A549 (cell line): ENCODE measurements around the gene IER5L. TPM values are rescaled to one million over a fixed set of nuclear protein-coding genes. Genes with fewer than 3 reads are reported as not detected.
A peak's percentile ranks its signal among the peaks of the same experiment; 100 is the strongest.

Source experiments
- ATAC-seq, 2 experiments: fragments of 200-7000 bp in 1 of 2; fragments of >200 bp in 1 of 2; cut with Nextera tagmentation in 1 of 2; cut with Tn5 transposase in 1 of 2; 3 replicates each; pipeline versions ENCODE4 v1.8.0 to v1.9.1; 2018 to 2020; ENCODE audit warnings: mild to moderate bottlenecking in 1 of 2, moderate library complexity in 1 of 2
- CTCF ChIA-PET: fragments of 300-600 bp; sonication (Branson Sonifier 250); formaldehyde crosslinking; extraction: SDS; loops from one replicate; lab custom pipeline; 2021; ENCODE audit warnings: antibody characterized with exemption, inconsistent platforms; lab: Yijun Ruan, JAX
- POLR2A ChIA-PET: fragments of 350-600 bp; formaldehyde crosslinking; extraction: SDS; loops from one replicate; lab custom pipeline; 2021; ENCODE audit warnings: antibody characterized with exemption, inconsistent platforms; lab: Yijun Ruan, JAX
- DNase-seq, 2 experiments: peaks; one replicate each; pipeline versions ENCODE4 v3.0.0 to v3.0.0-alpha.2; 2011 to 2016; ENCODE audit warnings: low read depth in 1 of 2, low spot score in 1 of 2
- FAIRE-seq: peaks from 2 replicates; lab custom pipeline; 2011; peaks lifted over from hg19 to GRCh38; lab: Jason Lieb, UNC
- H3K27ac ChIP-seq, 2 experiments: fragments of >200 bp; sonication (Bioruptor Twin); formaldehyde crosslinking; 3 replicates each; pipeline ENCODE4 v1.5.1; 2016 to 2017
- H3K4me1 ChIP-seq: fragments of >200 bp; sonication (Bioruptor Twin); formaldehyde crosslinking; 3 replicates; pipeline ENCODE4 v1.6.1; 2016
- H3K4me2 ChIP-seq: fragments of >200 bp; sonication (Bioruptor Twin); formaldehyde crosslinking; 3 replicates; pipeline ENCODE4 v1.6.1; 2016
- H3K4me3 ChIP-seq: fragments of >200 bp; sonication (Bioruptor Twin); formaldehyde crosslinking; 3 replicates; pipeline ENCODE4 v1.5.1; 2016
- H3K9me3 ChIP-seq: fragments of >200 bp; sonication (Bioruptor Twin); formaldehyde crosslinking; 3 replicates; pipeline ENCODE4 v1.6.1; 2016
- BCL3 ChIP-seq: fragments of >200 bp; sonication (Bioruptor Twin); formaldehyde crosslinking; IDR thresholded peaks from 3 replicates; pipeline ENCODE4 v1.6.1; 2016
- E2F6 ChIP-seq: IDR thresholded peaks from 2 replicates; pipeline ENCODE4 v1.6.1; 2012; ENCODE audit warnings: low read depth, borderline replicate concordance
- FOXS1 ChIP-seq: fragments of 250-450 bp; sonication (Bioruptor Pico); IDR thresholded peaks from 2 replicates; pipeline ENCODE4 v1.5.0; 2020; ENCODE audit warnings: mild to moderate bottlenecking, moderate library complexity
- GATA3 ChIP-seq: IDR thresholded peaks from 2 replicates; pipeline ENCODE4 v1.6.1; 2012; ENCODE audit warnings: borderline replicate concordance
- HOXB5 ChIP-seq: fragments of 250-450 bp; sonication (Bioruptor Pico); IDR thresholded peaks from 2 replicates; pipeline ENCODE4 v1.5.0; 2020; ENCODE audit warnings: mild to moderate bottlenecking, moderate library complexity
- MAFK ChIP-seq: fragments of 450-650 bp; IDR thresholded peaks from 2 replicates; pipeline ENCODE4 v1.6.1; 2014; ENCODE audit not compliant: partially characterized antibody
- NFE2L2 ChIP-seq: fragments of 150-350 bp; conservative IDR thresholded peaks from 2 replicates; pipeline ENCODE4 v1.6.1; 2014; ENCODE audit warnings: low read length
- NR3C1 ChIP-seq: fragments of >200 bp; sonication (Bioruptor Twin); formaldehyde crosslinking; IDR thresholded peaks from 3 replicates; pipeline ENCODE4 v1.6.1; 2017
- RARB ChIP-seq: fragments of 250-450 bp; sonication (Bioruptor Pico); IDR thresholded peaks from 2 replicates; pipeline ENCODE4 v1.8.0; 2021; ENCODE audit warnings: mild to moderate bottlenecking, moderate library complexity
- RCOR1 ChIP-seq: fragments of 150-350 bp; IDR thresholded peaks from 2 replicates; pipeline ENCODE4 v1.6.1; 2014; ENCODE audit warnings: antibody characterized with exemption, low read length, low read depth
- SMC3 ChIP-seq: fragments of >200 bp; sonication (Bioruptor Twin); formaldehyde crosslinking; IDR thresholded peaks from 3 replicates; pipeline ENCODE4 v1.6.1; 2018; ENCODE audit warnings: inconsistent platforms
- USF2 ChIP-seq: fragments of 450-650 bp; IDR thresholded peaks from 2 replicates; pipeline ENCODE4 v1.6.1; 2014; ENCODE audit warnings: antibody characterized with exemption
- ZNF302 ChIP-seq: fragments of 250-450 bp; sonication (Bioruptor Pico); IDR thresholded peaks from 2 replicates; pipeline ENCODE4 v1.9.0; 2021; ENCODE audit warnings: inconsistent platforms, mild to moderate bottlenecking, moderate library complexity
- ZSCAN20 ChIP-seq: fragments of 250-450 bp; sonication (Bioruptor Pico); IDR thresholded peaks from 2 replicates; pipeline ENCODE4 v1.8.0; 2022; ENCODE audit warnings: mild to moderate bottlenecking, moderate library complexity
- WGBS: methylation state at CpG from one replicate; pipeline ENCODE4 v1.1.6; 2017; ENCODE audit errors: missing lambda C conversion rate; 5-methylcytosine and 5-hydroxymethylcytosine counted together
- polyA plus RNA-seq, 4 experiments: library from polyadenylated mRNA; depleted of rRNA in 3 of 4; stranded (reverse); fragments of >200 nt; fragmentation: RNase III in 1 of 4; extraction: RNeasy Plus Mini Kit Qiagen cat#74134 plus additional on column Dnase treatment in 1 of 4; gene quantifications; 2 replicates in 3 of 4; 3 replicates in 1 of 4; pipeline ENCODE4 v1.2.3, GENCODE V29; 2011 to 2017
- TF ChIP-seq, protein P1 (sequence below): fragments of 250-450 bp; sonication (Bioruptor Pico); IDR thresholded peaks from 2 replicates; pipeline ENCODE4 v1.5.0; 2021; ENCODE audit warnings: mild to moderate bottlenecking, moderate library complexity, borderline replicate concordance

The IER5L gene
- polyA plus RNA-seq, 2 of the 4 experiments (the other 2 are of a cell fraction) = 25.1 to 67.5 TPM

GRCh38 chr9:129139233-129139992 is 38.6 kb downstream of the IER5L start (continued):
- TF ChIP-seq E2F6 (no peak; the same call in 1 of the 2 replicates), RCOR1 (no peak)

DNA sequence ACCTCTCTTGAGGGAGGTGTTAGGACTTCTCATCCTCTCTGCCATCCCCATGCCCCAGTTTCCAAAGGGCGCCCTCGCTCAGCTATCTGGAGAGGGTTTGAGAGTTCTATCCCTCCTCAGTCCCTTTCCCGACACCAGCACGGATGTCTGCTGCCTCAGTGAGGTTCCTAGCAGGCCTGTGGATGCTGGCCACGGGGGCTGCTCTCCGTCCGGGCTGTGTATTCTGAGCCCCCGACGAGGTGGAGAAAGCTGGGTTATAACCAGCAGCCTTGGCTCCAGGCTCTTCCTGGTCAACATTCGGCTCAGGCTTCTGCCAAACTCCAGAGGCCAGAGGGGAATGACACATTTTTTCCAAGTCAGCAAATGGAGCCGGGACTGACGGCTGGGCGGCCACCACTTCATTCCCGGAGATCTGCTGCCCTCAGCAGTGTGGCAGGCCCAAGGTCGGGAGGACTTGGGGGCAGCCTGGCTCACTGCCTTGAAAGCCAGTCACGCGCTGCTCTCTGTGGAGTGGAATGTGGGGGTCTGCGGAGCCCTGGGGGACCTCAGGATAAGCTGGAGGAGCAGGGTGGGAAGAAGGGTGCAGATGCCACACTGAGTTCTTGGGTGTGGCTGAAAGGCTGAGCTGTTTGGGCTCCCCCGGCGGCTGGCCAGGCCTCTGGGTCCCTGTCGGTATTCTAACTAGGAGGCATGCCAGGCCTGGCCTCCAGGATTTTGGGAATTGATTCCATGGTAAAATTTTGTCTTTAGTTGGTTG is 39.4 kb downstream of the IER5L start:
- Histone ChIP-seq H3K27ac (peak overlapping the region; percentile 99), H3K4me1 (peaks cover 52% of the 10 kb centered on the region), H3K4me3 (no peak overlapping the region), H3K4me2 (peak overlapping the region; percentile 91), H3K9me3 (no peaks in the 10 kb centered on the region)
- ATAC-seq (peak in 1 of 2 experiments; percentile 30; a peak in 3 of 6 replicates), FAIRE-seq (no peak), DNase-seq (no peak)
- 56% methylated on average over 20 of the region's 21 CpGs for WGBS
- TF ChIP-seq MAFK = peak; percentile 66
- TF ChIP-seq FOXS1 (CRISPR knock-in tag) = no peak
- POLR2A ChIA-PET = interaction anchor here (0.9 to 3.5 kb wide), 10 partner anchors 13 to 499 kb away, joined by 3 to 44 read pairs (median 6); partner anchors contain the start of genes C9orf50 and IER5L
- CTCF ChIA-PET = interaction anchor here (0.6 to 28.1 kb wide), 63 partner anchors 10 to 653 kb away, joined by 3 to 1029 read pairs (median 4); partner anchors contain the start of genes ASB6, C9orf50, IER5L and NTMT1

- Histone ChIP-seq H3K4me3 (no peak overlapping the region), H3K4me1 (peaks cover 49% of the 10 kb centered on the region)
- no peak for ATAC-seq
Measured at GRCh38 chr9:129138144-129138462, 40.0 kb downstream of the IER5L start.

More at GRCh38 chr9:129138144-129138462, 40.0 kb downstream of the IER5L start:
- DNase-seq = no peak
- CTCF ChIA-PET = interaction anchor here (0.8 to 28.1 kb wide), 23 partner anchors 10 to 652 kb away, joined by 3 to 1029 read pairs (median 5); partner anchors contain the start of genes ASB6, C9orf50, IER5L and NTMT1
- POLR2A ChIA-PET = interaction anchor here (1.3 to 3.5 kb wide), 4 partner anchors 36 to 483 kb away, joined by 3 to 44 read pairs (median 20); partner anchors contain the start of genes C9orf50 and IER5L
- no peak for TF ChIP-seq NR3C1
- no peak for TF ChIP-seq SMC3
- TF ChIP-seq, protein P1, sequence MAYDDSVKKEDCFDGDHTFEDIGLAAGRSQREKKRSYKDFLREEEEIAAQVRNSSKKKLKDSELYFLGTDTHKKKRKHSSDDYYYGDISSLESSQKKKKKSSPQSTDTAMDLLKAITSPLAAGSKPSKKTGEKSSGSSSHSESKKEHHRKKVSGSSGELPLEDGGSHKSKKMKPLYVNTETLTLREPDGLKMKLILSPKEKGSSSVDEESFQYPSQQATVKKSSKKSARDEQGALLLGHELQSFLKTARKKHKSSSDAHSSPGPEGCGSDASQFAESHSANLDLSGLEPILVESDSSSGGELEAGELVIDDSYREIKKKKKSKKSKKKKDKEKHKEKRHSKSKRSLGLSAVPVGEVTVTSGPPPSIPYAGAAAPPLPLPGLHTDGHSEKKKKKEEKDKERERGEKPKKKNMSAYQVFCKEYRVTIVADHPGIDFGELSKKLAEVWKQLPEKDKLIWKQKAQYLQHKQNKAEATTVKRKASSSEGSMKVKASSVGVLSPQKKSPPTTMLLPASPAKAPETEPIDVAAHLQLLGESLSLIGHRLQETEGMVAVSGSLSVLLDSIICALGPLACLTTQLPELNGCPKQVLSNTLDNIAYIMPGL (CRISPR knock-in tag) = no peak
- no peak for TF ChIP-seq ZSCAN20 (CRISPR knock-in tag)
- TF ChIP-seq NFE2L2 = no peak
- no peak for TF ChIP-seq BCL3
- no peak for TF ChIP-seq GATA3
- no peak for TF ChIP-seq ZNF302 (CRISPR knock-in tag)
- TF ChIP-seq USF2 = no peak
- TF ChIP-seq RARB (CRISPR knock-in tag) = no peak
- TF ChIP-seq HOXB5 (CRISPR knock-in tag) = no peak
- H3K4me2 ChIP-seq = no peak overlapping the region
- H3K9me3 ChIP-seq = no peaks in the 10 kb centered on the region
- H3K27ac ChIP-seq = peak overlapping the region; percentile 99; a peak in 5 of 6 replicates
- 81% methylated on average over 9 of the region's 9 CpGs for WGBS
- no peak for FAIRE-seq
